ENCODE measurements around the gene HSP90AB1. TPM values are rescaled to one million over a fixed set of nuclear protein-coding genes. Genes with fewer than 3 reads are reported as not detected.

HSP90AB1 gene
- 642 and 947 TPM in 2 replicates for total RNA-seq

GRCh38 chr6:44246663-44247337 is at the start of gene HSP90AB1:
HSP90AB1 (plus strand) TSS chr6:44247101; CDS start chr6:44248630, 1,529 bp downstream.

GRCh38 chr6:44216677-44217331 is 30.1 kb upstream of the HSP90AB1 start, which contains the start of gene MYMX:
MYMX (plus strand) TSS chr6:44216926; CDS start chr6:44217472, 546 bp downstream.

GRCh38 chr6:44223319-44224028 is 23.4 kb upstream of the HSP90AB1 start, which contains the start of gene SLC29A1:
SLC29A1 (plus strand) TSS chr6:44223595; CDS start chr6:44227314, 3,719 bp downstream.

GRCh38 chr6:44257025-44257752 is 10.3 kb downstream of the HSP90AB1 start, which contains the start of gene SLC35B2:
SLC35B2 (minus strand) TSS chr6:44257528; CDS start chr6:44257410, 118 bp downstream.

GRCh38 chr6:44265007-44265721 is 18.3 kb downstream of the HSP90AB1 start, which contains the start of gene NFKBIE:
NFKBIE (minus strand) TSS chr6:44265551; CDS start chr6:44265346, 205 bp downstream.

GRCh38 chr6:44269921-44270525 is 23.1 kb downstream of the HSP90AB1 start, which contains the start of gene TMEM151B:
TMEM151B (plus strand) TSS chr6:44270450; CDS start chr6:44270743, 293 bp downstream.

Other genes starting within 250 kb of the HSP90AB1 start
- 67.4 and 97.3 TPM in 2 replicates for gene MRPL14, start 119.6 kb upstream of the HSP90AB1 start, total RNA-seq
- 25.3 and 32.9 TPM in 2 replicates for gene TMEM63B, start 119.5 kb upstream of the HSP90AB1 start, total RNA-seq
- gene CAPN11, start 88.3 kb upstream of the HSP90AB1 start, total RNA-seq: not detected in 2 replicates
- not detected in 2 replicates for gene MYMX, start 30.2 kb upstream of the HSP90AB1 start, total RNA-seq
- 11.4 and 15.1 TPM in 2 replicates for gene SLC29A1, start 23.5 kb upstream of the HSP90AB1 start, total RNA-seq
- 94.2 and 107 TPM in 2 replicates for gene SLC35B2, start 10.4 kb downstream of the HSP90AB1 start, total RNA-seq
- 5.2 and 7.5 TPM in 2 replicates for gene NFKBIE, start 18.4 kb downstream of the HSP90AB1 start, total RNA-seq
- under 0.01 TPM in 1 of 2 replicates, not detected in the other for gene TMEM151B, start 23.3 kb downstream of the HSP90AB1 start, total RNA-seq
- 25.7 and 31.5 TPM in 2 replicates for gene AARS2, start 66.2 kb downstream of the HSP90AB1 start, total RNA-seq
- not detected in 2 replicates for gene SPATS1, start 95.5 kb downstream of the HSP90AB1 start, total RNA-seq
- gene CDC5L, start 140.6 kb downstream of the HSP90AB1 start, total RNA-seq: 25.7 and 32.3 TPM in 2 replicates